ENCODE results near the gene WT1. TPM values are rescaled to one million over a fixed set of nuclear protein-coding genes. Genes with fewer than 3 reads are reported as not detected.
A peak's percentile ranks its signal among the peaks of the same experiment; 100 is the strongest.

The WT1 gene
- total RNA-seq, 1 donor from 2014 or later: 1.2 TPM

DNA sequence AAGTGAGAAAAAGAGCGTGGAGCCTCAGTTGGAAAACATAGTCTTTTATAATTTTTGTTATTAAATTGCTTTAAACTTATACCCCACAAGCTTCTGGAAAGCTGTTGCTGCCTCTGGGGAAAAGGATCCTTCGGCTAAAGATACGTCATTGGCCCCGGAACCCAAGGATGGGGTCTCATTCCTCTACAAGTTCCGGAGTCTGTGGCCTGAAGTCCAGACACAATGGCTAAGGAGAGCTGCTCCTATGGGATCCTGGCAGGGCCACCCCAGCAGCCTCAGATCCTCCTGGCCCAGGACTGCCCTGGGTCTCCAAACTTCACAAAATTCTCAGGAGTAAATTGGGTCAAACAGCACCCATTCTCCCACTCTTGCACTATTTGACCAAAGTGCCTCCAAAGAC is 5.9 kb downstream of the WT1 start:
- intact Hi-C loops (cut with DNase I): no loop called here
- DNase-seq: no peak
- no peaks in the 10 kb centered on the region for H3K36me3 ChIP-seq
- ATAC-seq: no peak
- no peak overlapping the region for H3K27ac ChIP-seq
- H3K27me3 ChIP-seq (ENCODE audit: low read depth): peaks cover 97% of the 10 kb centered on the region
- no peak overlapping the region for H3K4me3 ChIP-seq
- no peaks in the 10 kb centered on the region for H3K9me3 ChIP-seq
- no peak for TF ChIP-seq CTCF (IDR thresholded peaks at IDR 0.05)
- peaks cover 18% of the 10 kb centered on the region for H3K4me1 ChIP-seq

GRCh38 chr11:32428665-32429303 is 6.6 kb downstream of the WT1 start:
- TF ChIP-seq CTCF (IDR thresholded peaks at IDR 0.05): no peak
- intact Hi-C loops (cut with DNase I): no loop called here
- Histone ChIP-seq H3K27ac (no peak overlapping the region), H3K27me3 (ENCODE audit: low read depth) (peaks cover 95% of the 10 kb centered on the region), H3K36me3 (no peaks in the 10 kb centered on the region), H3K4me3 (no peak overlapping the region), H3K4me1 (peaks cover 11% of the 10 kb centered on the region), H3K9me3 (no peaks in the 10 kb centered on the region)
- ATAC-seq (no peak), DNase-seq (no peak)

DNA sequence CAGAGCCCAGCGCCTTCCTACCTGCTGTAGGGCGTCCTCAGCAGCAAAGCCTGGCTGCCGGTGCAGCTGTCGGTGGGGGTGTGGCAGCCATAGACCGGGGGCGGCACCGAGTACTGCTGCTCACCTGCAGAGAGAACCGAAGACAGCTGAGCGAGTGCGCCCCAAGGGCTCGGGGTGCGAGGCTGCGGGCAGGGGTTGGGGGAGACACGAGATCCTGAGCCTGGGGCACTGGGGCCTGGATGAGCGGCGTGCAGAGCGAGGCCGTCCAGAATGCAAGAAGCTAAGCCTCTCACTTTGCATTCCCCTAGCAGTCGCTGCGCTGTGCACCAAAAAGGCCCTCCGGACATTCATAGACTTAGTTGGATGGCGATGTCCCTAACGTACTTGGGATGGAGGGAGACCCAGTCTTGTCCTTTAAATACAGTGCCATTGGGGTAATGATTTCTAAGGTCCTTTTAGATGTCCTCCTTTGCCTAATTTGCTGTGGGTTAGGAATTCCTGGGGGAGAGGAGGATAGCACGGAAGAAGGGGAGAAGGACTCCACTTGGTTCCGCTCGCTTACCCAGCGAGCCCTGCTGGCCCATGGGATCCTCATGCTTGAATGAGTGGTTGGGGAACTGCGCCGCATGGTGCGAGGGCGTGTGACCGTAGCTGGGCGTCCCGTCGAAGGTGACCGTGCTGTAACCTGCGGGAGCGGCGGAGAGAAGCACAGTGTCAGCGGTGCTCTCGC is 7.2 kb downstream of the WT1 start:
- intact Hi-C loops (cut with DNase I): no loop called here
- H3K36me3 ChIP-seq: no peaks in the 10 kb centered on the region
- H3K27me3 ChIP-seq (ENCODE audit: low read depth): peaks cover 88% of the 10 kb centered on the region
- no peak overlapping the region for H3K4me3 ChIP-seq
- no peaks in the 10 kb centered on the region for H3K9me3 ChIP-seq
- ATAC-seq (no peak), DNase-seq (no peak)
- no peak overlapping the region for H3K27ac ChIP-seq
- peaks cover 5% of the 10 kb centered on the region for H3K4me1 ChIP-seq
- no peak for TF ChIP-seq CTCF (IDR thresholded peaks at IDR 0.05)

- DNase-seq: no peak
- H3K36me3 ChIP-seq: no peaks in the 10 kb centered on the region
- no peak for ATAC-seq
- H3K27ac ChIP-seq: no peak overlapping the region
- H3K9me3 ChIP-seq: no peaks in the 10 kb centered on the region
- peaks cover 5% of the 10 kb centered on the region for H3K4me1 ChIP-seq
- intact Hi-C loops (cut with DNase I): no loop called here
- no peak for TF ChIP-seq CTCF (IDR thresholded peaks at IDR 0.05)
- no peak overlapping the region for H3K4me3 ChIP-seq
- H3K27me3 ChIP-seq (ENCODE audit: low read depth): peaks cover 82% of the 10 kb centered on the region
These were observed 7.8 kb downstream of the WT1 start for GRCh38 chr11:32427616-32427934.

DNA sequence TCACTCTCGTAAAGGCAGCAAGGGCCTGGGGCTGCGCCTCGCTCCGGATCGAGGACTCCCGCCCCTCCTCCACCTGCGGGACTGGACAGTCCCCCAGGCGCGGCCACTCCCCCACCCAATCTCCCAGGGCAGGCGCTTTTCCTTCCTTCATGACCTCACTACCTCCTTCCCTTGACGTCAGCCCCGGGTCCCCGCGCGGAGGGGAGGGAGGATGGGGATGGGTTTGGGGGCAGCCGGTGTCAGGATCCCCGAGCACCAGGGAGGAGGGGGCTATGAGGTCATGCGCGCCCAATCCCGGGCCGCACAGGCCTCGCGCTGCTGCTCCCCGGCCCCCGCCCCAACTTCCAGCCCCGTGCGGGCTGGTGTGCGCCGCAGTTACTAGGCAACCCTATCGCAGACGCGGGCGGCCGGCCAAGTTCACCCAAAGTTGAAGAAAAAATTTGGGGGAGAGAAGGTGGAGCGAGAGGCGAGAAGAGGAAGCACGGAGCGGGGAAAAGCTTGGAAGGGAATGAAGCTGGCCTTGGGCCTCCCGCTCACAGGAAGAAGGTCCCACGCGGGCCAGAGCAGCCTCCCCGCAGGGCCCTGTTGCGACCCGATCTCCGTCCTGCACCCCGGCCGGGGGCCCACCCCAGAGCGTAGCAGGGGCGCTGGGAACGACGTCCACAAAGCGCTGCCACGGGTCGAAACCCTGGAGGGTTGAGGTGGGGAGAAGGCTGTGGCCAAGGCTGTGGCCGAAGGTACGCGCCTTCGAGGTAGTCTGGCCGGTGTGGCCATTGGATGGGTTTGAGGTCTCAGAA is 8.3 kb downstream of the WT1 start:
- Histone ChIP-seq H3K4me3 (no peak overlapping the region), H3K4me1 (peaks cover 5% of the 10 kb centered on the region), H3K36me3 (no peaks in the 10 kb centered on the region), H3K9me3 (no peaks in the 10 kb centered on the region), H3K27me3 (ENCODE audit: low read depth) (peaks cover 77% of the 10 kb centered on the region), H3K27ac (no peak overlapping the region)
- ATAC-seq: peak; percentile 55 to 61
- TF ChIP-seq CTCF (IDR thresholded peaks at IDR 0.05): no peak
- no peak for DNase-seq
- intact Hi-C loops (cut with DNase I): no loop called here

Measured in lower lobe of right lung (tissue), 2 donors.